Measurements from ENCODE around the gene TOP3B. TPM values are rescaled to one million over a fixed set of nuclear protein-coding genes. Genes with fewer than 3 reads are reported as not detected.

The TOP3B gene
- total RNA-seq, 1 experiment from 2014 or later: 20.5 TPM

- no peak for DNase-seq (ENCODE audit: low spot score)
Measured at GRCh38 chr22:22013559-22014284, 31.1 kb upstream of the TOP3B start.

- DNase-seq (ENCODE audit: low spot score): no peak
Measured at GRCh38 chr22:22011964-22012363, 29.4 kb upstream of the TOP3B start.

- no peak for DNase-seq (ENCODE audit: low spot score)
Measured at GRCh38 chr22:22010358-22010757, 27.8 kb upstream of the TOP3B start.

GRCh38 chr22:22009661-22010060 is 27.1 kb upstream of the TOP3B start:
- DNase-seq (ENCODE audit: low spot score): no peak

GRCh38 chr22:22006596-22006990 is 24.0 kb upstream of the TOP3B start:
- DNase-seq (ENCODE audit: low spot score): no peak

GRCh38 chr22:22005945-22006595 is 23.5 kb upstream of the TOP3B start:
- no peak for DNase-seq (ENCODE audit: low spot score)

GRCh38 chr22:22003233-22003632 is 20.6 kb upstream of the TOP3B start:
- DNase-seq (ENCODE audit: low spot score): no peak

- no peak for DNase-seq (ENCODE audit: low spot score)
Measured at GRCh38 chr22:22002526-22003055, 20.0 kb upstream of the TOP3B start.

- DNase-seq (ENCODE audit: low spot score): no peak
Measured at GRCh38 chr22:22001664-22002525, 19.3 kb upstream of the TOP3B start.

GRCh38 chr22:21998595-21999247 is 16.1 kb upstream of the TOP3B start:
- DNase-seq (ENCODE audit: low spot score): no peak

GRCh38 chr22:21996175-21996720 is 13.7 kb upstream of the TOP3B start:
- no peak for DNase-seq (ENCODE audit: low spot score)

- DNase-seq (ENCODE audit: low spot score): no peak
Measured at GRCh38 chr22:21995660-21996059, 13.1 kb upstream of the TOP3B start.

GRCh38 chr22:21994881-21995444 is 12.4 kb upstream of the TOP3B start:
- DNase-seq (ENCODE audit: low spot score): no peak

GRCh38 chr22:21992593-21993237 is 10.1 kb upstream of the TOP3B start:
- DNase-seq (ENCODE audit: low spot score): no peak

GRCh38 chr22:21991774-21992173 is 9.2 kb upstream of the TOP3B start:
- no peak for DNase-seq (ENCODE audit: low spot score)

GRCh38 chr22:21991304-21991596 is 8.7 kb upstream of the TOP3B start:
- DNase-seq (ENCODE audit: low spot score): no peak

GRCh38 chr22:21990445-21991303 is 8.1 kb upstream of the TOP3B start:
- no peak for DNase-seq (ENCODE audit: low spot score)

GRCh38 chr22:21989049-21989448 is 6.5 kb upstream of the TOP3B start:
- DNase-seq (ENCODE audit: low spot score): no peak

GRCh38 chr22:21985214-21985613 is 2.6 kb upstream of the TOP3B start:
- DNase-seq (ENCODE audit: low spot score): no peak

- no peak for DNase-seq (ENCODE audit: low spot score)
Measured at GRCh38 chr22:21984793-21985192, 2.2 kb upstream of the TOP3B start.

Data from A172 (cell line).